Memory B cell (primary cell): Measurements from ENCODE around the gene TAS2R16.

Source experiments
- ATAC-seq: fragments of 150-1000 bp; cut with Tn5 transposase; 2 replicates; pipeline ENCODE4 v1.10.0; 2021; ENCODE audit warnings: low read depth, mild to moderate bottlenecking, moderate library complexity
- DNase-seq, 2 donors: peaks; one replicate each; pipeline ENCODE4 v3.0.0; 2022; ENCODE audit warnings: low spot score in 2 of 2
- H3K27ac Mint-ChIP-seq: one replicate; pipeline ENCODE4 v1.8.0; 2022; ENCODE audit warnings: mild to moderate bottlenecking, moderate library complexity, mixed read lengths
- H3K27me3 Mint-ChIP-seq: one replicate; pipeline ENCODE4 v1.8.0; 2022; ENCODE audit warnings: mixed read lengths
- H3K36me3 Mint-ChIP-seq: one replicate; pipeline ENCODE4 v1.8.0; 2022; ENCODE audit warnings: mild to moderate bottlenecking, mixed read lengths
- H3K4me1 Mint-ChIP-seq: one replicate; pipeline ENCODE4 v1.8.0; 2022; ENCODE audit warnings: mixed read lengths
- H3K4me3 Mint-ChIP-seq: one replicate; pipeline ENCODE4 v1.8.0; 2022; ENCODE audit warnings: mild to moderate bottlenecking, moderate library complexity, mixed read lengths
- H3K9me3 Mint-ChIP-seq: one replicate; pipeline ENCODE4 v1.8.0; 2022; ENCODE audit warnings: mixed read lengths

TAS2R16 gene, protein sequence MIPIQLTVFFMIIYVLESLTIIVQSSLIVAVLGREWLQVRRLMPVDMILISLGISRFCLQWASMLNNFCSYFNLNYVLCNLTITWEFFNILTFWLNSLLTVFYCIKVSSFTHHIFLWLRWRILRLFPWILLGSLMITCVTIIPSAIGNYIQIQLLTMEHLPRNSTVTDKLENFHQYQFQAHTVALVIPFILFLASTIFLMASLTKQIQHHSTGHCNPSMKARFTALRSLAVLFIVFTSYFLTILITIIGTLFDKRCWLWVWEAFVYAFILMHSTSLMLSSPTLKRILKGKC

DNA sequence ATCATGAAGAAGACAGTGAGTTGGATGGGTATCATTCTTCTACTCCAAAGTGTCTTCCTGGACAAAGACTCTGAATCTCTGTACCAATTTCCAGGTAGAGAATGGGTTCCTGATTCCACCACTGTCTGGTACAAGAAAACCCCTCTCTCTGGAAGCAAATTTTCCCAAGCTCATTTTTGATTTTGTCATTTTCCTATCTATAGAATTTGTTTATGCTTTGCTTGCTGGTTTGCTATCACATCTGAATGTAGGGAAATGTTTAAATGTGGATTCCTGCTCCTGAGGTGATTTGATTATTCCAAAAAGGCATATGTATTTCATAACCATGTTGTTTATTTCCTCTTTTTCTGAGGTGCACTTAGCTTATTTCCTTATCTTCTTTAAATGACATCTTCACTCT is at the start of gene TAS2R16:
TSS of gene TAS2R16 (minus strand) at position 101 of the 400 bp plus-strand sequence. CDS start at position 35, 66 bp downstream.
- H3K36me3 Mint-ChIP-seq = no peaks in the 10 kb centered on the region
- H3K9me3 Mint-ChIP-seq = peaks cover 8% of the 10 kb centered on the region
- no peaks in the 10 kb centered on the region for H3K4me1 Mint-ChIP-seq
- ATAC-seq = no peak
- no peak for DNase-seq
- no peak within 1 kb of the TSS for H3K4me3 Mint-ChIP-seq
- H3K27me3 Mint-ChIP-seq = no peaks in the 10 kb centered on the region
- no peak within 1 kb of the TSS for H3K27ac Mint-ChIP-seq

DNA sequence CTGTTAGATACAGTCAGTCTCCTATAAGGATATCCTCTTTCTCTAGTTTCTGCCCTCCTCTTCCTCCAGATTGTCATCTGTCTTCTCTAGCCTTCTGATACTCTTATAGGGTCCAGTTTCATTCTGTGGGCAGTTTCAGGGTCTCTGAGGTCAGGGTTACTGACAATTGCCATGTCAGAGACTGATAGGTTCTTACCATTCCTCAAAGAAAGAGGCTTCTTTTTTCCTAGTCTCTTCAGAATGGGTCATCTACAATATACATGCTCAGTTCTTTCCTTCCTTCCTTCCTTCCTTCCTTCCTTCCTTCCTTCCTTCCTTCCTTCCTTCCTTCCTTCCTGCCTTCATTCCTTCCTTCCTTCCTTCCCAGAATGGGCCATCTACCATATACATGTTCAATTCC is 48.1 kb upstream of the TAS2R16 start:
- H3K27me3 Mint-ChIP-seq = no peaks in the 10 kb centered on the region
- H3K27ac Mint-ChIP-seq = no peak overlapping the region
- no peak for DNase-seq
- H3K9me3 Mint-ChIP-seq = peaks cover 11% of the 10 kb centered on the region
- no peak for ATAC-seq
- peaks cover 2% of the 10 kb centered on the region for H3K36me3 Mint-ChIP-seq
- H3K4me3 Mint-ChIP-seq = no peak overlapping the region
- no peaks in the 10 kb centered on the region for H3K4me1 Mint-ChIP-seq

DNA sequence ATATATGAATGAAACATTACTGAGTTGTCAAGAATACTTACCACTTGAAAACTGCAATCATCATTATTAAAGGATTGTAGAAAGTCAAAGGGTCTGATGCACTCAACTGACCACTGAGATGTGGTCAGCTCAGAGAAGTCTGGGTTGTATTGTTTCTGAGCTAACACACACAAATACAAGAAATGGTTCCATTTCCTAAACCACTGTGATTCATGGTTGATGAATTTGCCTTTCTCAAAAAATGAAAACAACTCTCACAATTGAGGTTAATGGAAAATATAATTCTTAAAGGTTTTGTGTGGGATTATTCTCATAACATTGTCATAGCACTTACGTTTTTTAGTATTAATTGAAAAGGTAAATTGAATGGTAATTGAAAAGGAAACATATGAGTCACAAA is 45.6 kb upstream of the TAS2R16 start:
- H3K27me3 Mint-ChIP-seq = no peaks in the 10 kb centered on the region
- no peak overlapping the region for H3K27ac Mint-ChIP-seq
- no peaks in the 10 kb centered on the region for H3K36me3 Mint-ChIP-seq
- peaks cover 7% of the 10 kb centered on the region for H3K9me3 Mint-ChIP-seq
- H3K4me1 Mint-ChIP-seq = no peaks in the 10 kb centered on the region
- DNase-seq = no peak
- no peak for ATAC-seq
- no peak overlapping the region for H3K4me3 Mint-ChIP-seq

DNA sequence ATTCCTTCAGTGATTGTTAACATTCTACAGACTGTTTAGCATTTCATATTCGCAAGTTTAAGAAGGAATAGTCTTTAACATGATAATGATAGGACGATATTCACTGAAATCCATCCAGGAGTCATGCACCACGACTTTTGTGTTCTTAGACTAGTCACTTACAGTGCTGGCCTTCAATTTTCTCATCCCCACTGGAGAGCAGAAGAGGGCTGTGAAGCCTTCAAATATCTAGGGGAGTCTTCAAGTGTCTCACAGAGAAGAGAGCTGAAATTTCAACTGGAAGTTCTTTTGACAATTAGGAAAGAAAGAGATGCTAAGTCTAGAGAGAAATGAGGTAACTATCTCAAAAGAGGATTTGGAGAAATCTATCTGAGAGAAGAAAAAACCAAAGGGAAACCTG is 43.8 kb upstream of the TAS2R16 start:
- H3K4me1 Mint-ChIP-seq = no peaks in the 10 kb centered on the region
- H3K4me3 Mint-ChIP-seq = no peak overlapping the region
- no peak overlapping the region for H3K27ac Mint-ChIP-seq
- peaks cover 7% of the 10 kb centered on the region for H3K9me3 Mint-ChIP-seq
- H3K36me3 Mint-ChIP-seq = no peaks in the 10 kb centered on the region
- no peak for DNase-seq
- no peaks in the 10 kb centered on the region for H3K27me3 Mint-ChIP-seq
- ATAC-seq = no peak

DNA sequence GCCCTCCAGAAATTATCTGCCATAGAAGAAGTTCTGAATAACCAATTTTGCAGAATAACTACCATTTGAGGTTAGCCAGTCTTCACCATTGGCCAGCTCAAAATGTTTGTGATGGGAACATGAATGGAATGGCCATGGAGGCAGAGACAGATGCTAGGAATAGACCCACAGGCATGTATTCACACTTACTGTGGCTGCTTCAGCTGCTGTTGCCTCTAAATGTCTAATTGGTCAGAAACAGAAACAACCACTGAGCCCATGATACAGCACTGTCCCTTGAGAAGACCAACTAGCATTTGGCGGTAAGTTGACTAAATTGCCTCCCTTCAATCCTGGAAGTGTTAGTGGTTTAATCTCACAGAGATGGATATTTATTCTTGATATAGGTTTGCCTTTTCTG is 38.6 kb upstream of the TAS2R16 start:
- no peaks in the 10 kb centered on the region for H3K27me3 Mint-ChIP-seq
- ATAC-seq (no peak), DNase-seq (no peak)
- H3K9me3 Mint-ChIP-seq = peaks cover 7% of the 10 kb centered on the region
- H3K4me1 Mint-ChIP-seq = no peaks in the 10 kb centered on the region
- no peak overlapping the region for H3K27ac Mint-ChIP-seq
- no peaks in the 10 kb centered on the region for H3K36me3 Mint-ChIP-seq
- H3K4me3 Mint-ChIP-seq = no peak overlapping the region

DNA sequence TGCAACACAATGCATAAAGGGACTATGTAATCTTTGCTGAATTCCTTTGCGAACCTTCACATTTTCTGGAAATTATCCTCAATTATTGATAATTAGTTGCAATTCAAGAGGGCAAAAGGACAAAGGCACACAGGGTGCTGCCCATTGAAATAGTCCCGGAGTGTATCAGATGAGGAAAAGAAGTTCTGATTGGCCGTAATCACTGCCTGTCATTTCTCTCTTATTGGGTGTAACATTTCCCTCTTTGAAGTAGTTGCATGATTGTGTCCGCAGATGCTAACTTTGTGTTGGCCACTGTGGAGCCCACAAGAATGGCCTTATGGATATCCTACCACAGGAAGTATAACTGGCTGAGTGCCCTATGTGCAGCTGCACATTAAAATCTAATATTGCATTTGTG is 35.1 kb upstream of the TAS2R16 start:
- no peak overlapping the region for H3K4me3 Mint-ChIP-seq
- H3K4me1 Mint-ChIP-seq = no peaks in the 10 kb centered on the region
- no peaks in the 10 kb centered on the region for H3K36me3 Mint-ChIP-seq
- H3K27ac Mint-ChIP-seq = no peak overlapping the region
- ATAC-seq = no peak
- H3K9me3 Mint-ChIP-seq = peaks cover 6% of the 10 kb centered on the region
- no peaks in the 10 kb centered on the region for H3K27me3 Mint-ChIP-seq
- no peak for DNase-seq

DNA sequence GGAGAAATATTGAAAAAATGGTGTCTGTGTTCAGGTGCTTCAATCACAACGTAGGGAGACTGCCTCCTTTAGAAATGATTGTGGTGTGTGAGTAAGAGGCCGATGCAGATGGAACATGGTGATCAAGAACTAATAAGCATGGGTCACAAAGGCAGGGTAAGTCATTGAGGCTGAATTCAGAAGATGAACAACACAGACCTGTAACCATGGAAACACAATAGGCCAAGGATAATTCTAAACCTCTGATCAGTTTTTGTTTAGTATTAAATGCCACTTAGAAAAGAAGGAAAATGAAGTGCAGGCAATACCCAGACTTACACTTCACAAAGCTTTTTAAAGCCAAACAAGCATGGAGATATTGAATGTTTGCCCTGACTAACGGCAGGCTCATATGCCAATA is 32.8 kb upstream of the TAS2R16 start:
- DNase-seq (no peak), ATAC-seq (no peak)
- Mint-ChIP-seq H3K9me3 (peaks cover 6% of the 10 kb centered on the region), H3K4me3 (no peak overlapping the region), H3K27me3 (no peaks in the 10 kb centered on the region), H3K4me1 (no peaks in the 10 kb centered on the region), H3K27ac (no peak overlapping the region), H3K36me3 (no peaks in the 10 kb centered on the region)

DNA sequence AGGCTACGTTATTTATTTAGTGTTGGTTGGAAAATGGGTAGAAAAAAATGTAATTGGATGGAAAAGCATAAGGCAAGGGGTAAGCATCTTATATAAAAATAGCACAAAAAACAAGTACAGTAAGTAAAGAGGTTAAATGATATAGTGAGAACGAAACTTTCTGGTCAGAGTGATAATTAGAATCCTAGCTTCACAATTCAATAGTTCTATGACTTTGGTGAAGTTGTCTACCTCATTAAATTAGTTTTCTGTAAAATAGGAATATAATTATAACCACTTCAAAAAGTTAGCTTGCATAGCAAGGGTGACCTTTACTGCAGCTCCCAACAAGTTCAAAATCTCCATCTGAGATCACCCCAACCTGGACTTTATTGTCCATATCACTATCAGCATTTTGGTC is 30.8 kb upstream of the TAS2R16 start:
- Mint-ChIP-seq H3K4me1 (no peaks in the 10 kb centered on the region), H3K4me3 (no peak overlapping the region), H3K9me3 (peaks cover 8% of the 10 kb centered on the region), H3K27me3 (no peaks in the 10 kb centered on the region), H3K27ac (no peak overlapping the region), H3K36me3 (no peaks in the 10 kb centered on the region)
- no peak for ATAC-seq
- DNase-seq = no peak

DNA sequence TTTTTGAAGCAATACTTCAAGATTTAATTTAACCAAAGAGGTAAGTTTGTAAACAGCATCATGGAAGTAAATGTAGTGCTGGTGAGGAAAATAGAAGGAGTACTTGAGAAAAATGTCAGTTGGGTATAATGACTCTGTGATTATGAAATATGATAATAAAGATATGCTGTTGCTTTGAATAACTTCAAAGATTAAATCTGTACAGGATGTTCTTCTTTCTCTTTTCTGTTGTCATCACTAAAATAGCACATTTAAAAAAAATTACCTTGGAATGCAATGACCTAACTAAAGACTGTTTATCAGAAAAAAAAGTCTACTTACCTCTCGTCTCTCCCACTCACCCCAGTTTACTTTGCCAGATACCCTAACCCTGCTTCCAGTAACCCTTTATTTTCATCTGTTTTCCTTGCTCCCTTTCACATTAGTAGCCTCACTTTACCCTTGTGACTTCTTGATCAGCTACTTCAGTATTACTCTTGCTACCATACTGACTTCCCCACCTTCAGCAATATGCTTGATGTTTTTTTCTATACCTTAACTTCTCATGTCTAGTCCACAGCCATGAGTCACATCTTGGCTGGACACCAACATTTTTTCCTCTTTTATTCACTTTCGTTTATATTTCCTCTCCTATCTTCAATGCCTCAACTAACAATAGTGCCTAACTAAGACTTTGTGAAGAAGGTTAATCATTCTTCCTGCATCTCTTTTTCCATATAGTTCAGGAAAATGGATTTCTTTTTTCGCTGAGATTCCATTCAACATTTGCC is 29.7 kb upstream of the TAS2R16 start:
- DNase-seq (no peak), ATAC-seq (no peak)
- Mint-ChIP-seq H3K36me3 (no peaks in the 10 kb centered on the region), H3K4me1 (no peaks in the 10 kb centered on the region), H3K27ac (no peak overlapping the region), H3K27me3 (no peaks in the 10 kb centered on the region), H3K9me3 (peaks cover 6% of the 10 kb centered on the region), H3K4me3 (no peak overlapping the region)

DNA sequence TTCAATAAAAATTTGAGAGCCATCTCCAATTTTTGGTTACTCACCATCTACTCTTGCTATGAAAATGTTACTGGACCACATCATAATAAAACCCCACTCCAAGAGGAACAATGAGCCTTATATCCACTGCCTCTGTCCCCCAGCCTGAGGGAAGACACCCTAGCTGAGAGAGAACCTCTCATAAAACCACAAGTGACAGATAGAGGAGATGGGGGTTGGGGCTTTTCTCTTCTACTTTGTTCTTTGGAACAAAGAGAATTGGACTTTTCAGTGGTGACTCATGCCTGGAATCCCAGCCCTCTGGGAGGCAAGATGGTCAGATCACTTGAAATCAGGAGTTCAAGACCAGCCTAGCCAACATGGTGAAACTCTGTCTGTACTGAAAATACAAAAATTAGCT is 27.6 kb upstream of the TAS2R16 start:
- H3K4me1 Mint-ChIP-seq = no peaks in the 10 kb centered on the region
- H3K27me3 Mint-ChIP-seq = no peaks in the 10 kb centered on the region
- no peaks in the 10 kb centered on the region for H3K36me3 Mint-ChIP-seq
- no peak overlapping the region for H3K27ac Mint-ChIP-seq
- H3K4me3 Mint-ChIP-seq = no peak overlapping the region
- peaks cover 11% of the 10 kb centered on the region for H3K9me3 Mint-ChIP-seq
- no peak for DNase-seq
- no peak for ATAC-seq

DNA sequence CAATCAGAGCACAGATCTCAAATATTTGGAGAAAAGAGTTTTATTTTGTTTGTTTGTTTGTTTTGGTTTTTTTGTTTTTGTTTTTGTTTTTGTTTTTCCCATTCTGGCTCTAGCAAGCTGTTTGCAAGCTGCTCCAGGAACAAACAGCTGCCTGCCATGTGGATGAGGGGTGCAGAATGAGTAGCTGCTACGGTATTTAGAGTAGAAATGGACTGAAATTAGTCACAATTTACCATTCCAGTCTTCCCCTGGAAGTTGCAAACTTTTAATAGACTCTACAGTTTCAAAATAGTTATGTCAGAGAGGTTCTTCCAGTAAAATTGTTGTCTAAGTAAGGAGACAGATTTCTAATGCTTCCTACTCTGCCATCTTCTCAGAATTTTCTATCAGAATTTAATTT is 27.1 kb upstream of the TAS2R16 start:
- no peaks in the 10 kb centered on the region for H3K4me1 Mint-ChIP-seq
- no peak for DNase-seq

DNA sequence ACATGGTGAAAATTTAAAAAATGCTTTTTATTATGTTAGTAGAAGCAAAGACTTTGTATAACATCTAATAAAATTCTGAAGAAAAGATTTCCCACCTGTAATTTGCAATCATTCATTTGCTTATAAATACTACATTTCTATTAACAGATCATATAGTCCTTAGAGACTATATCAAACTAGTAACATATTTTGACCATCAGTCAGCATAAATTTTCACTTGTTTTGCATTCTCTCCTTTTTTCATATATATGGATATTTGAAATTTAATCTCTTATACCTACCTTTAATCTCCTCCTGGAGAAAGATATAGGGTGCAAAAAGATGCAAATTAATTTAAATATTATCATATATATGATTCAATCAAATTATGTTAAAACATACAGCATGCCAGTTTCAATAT is 16.9 kb upstream of the TAS2R16 start:
- no peak for DNase-seq
- Mint-ChIP-seq H3K27ac (no peak overlapping the region), H3K4me1 (no peaks in the 10 kb centered on the region), H3K4me3 (no peak overlapping the region), H3K9me3 (peaks cover 10% of the 10 kb centered on the region), H3K36me3 (no peaks in the 10 kb centered on the region), H3K27me3 (no peaks in the 10 kb centered on the region)
- no peak for ATAC-seq

More for the DNA sequence above, 27.1 kb upstream of the TAS2R16 start:
- Mint-ChIP-seq H3K27ac (no peak overlapping the region), H3K9me3 (peaks cover 9% of the 10 kb centered on the region), H3K4me3 (no peak overlapping the region), H3K36me3 (no peaks in the 10 kb centered on the region), H3K27me3 (no peaks in the 10 kb centered on the region)
- ATAC-seq = no peak

DNA sequence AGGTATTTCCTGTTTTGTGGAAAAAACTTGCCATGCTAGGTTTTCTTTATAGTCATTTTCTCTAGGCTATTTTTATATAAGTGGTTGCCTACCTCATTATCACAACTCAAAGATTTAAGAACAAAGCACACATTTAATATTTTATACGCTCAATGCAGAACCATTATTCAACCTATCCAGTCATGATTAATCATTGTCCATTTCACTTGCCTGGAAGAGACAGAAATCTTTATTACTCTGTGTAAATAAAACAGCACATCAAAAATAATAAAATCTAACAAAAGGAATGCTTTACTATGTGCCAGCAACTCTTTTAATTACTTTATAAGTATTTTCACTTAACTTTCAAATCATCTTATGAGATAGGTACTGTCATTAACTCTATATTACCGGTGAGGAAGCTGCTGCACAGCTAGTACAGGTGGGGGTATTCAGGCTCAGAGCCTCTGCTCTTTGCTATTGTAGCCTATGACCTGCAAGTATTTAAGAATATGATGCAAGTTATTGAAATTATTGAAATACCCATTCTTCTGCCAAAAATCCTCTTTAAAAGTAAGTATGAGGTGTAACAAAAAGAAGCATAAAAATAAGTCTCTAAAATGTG is 16.4 kb upstream of the TAS2R16 start:
- H3K4me1 Mint-ChIP-seq = no peaks in the 10 kb centered on the region
- H3K27me3 Mint-ChIP-seq = no peaks in the 10 kb centered on the region
- ATAC-seq = no peak
- no peak overlapping the region for H3K27ac Mint-ChIP-seq
- H3K4me3 Mint-ChIP-seq = no peak overlapping the region
- DNase-seq = no peak
- H3K36me3 Mint-ChIP-seq = no peaks in the 10 kb centered on the region
- peaks cover 10% of the 10 kb centered on the region for H3K9me3 Mint-ChIP-seq

DNA sequence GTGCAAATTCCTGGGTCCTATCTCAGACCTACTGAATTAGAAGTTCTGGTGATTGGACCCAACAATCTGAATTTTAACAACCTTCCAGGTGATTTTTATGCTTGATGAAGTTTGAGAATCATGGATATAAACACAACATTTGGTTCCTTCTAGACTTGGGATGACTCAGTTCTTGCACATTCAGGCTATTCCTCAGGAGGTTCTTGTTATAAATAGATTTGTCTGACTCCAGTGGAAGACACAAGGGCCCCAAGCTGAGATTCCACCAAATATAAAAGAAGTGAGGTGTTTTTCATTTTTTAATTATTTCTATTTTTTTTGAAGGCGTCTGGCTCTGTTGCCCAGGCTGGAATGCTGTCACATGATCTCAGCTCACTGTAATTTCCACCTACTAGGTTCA is 9.4 kb upstream of the TAS2R16 start:
- Mint-ChIP-seq H3K27me3 (no peaks in the 10 kb centered on the region), H3K4me3 (no peak overlapping the region), H3K36me3 (no peaks in the 10 kb centered on the region), H3K9me3 (peaks cover 6% of the 10 kb centered on the region), H3K4me1 (no peaks in the 10 kb centered on the region), H3K27ac (no peak overlapping the region)
- ATAC-seq (no peak), DNase-seq (no peak)
